ENCODE data around the gene ZNF846.
"Not testable (repeated sequence)": the region's sequence is repeated elsewhere in the genome, so short reads cannot be mapped to it uniquely, and the experiment has no call there.

Gene ZNF846

DNA sequence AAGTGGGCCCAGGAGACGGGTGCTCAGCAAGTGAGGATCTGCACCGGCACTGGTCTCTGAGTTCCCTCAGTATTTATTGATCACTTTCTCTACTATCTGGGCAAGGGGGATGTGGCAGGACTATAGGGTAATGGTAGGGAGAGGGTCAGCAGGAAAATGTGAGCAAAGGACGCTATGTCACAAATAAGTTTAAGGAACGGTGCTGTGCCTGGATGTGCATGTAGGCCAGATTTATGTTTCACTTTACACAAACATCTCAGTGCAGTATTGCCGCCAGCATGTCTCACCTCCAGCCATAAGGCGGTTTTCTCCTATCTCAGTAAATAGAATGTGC, 15.6 kb upstream of the ZNF846 start:
- DNase-seq (ENCODE audit: low read depth) = not testable (repeated sequence)

DNA sequence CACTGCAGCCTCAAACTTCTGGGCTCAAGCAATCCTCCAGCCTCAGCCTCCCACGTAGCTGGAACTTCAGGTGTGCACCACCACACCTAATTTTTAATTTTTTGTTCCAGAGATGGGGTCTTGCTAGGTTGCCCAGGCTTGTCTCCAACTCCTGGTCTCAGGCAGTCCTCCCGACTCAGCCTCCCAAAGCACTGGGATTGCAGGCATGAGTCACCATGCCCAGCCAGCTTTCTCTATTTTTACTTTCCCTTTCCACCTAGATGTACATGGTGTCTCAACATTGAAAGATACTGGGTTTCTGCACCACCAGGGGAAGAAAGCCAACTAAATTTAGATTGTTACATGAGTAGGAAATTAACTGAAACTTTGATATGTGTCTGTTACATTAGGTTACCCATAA, 13.8 kb upstream of the ZNF846 start:
- DNase-seq (ENCODE audit: low read depth) = no peak

DNA sequence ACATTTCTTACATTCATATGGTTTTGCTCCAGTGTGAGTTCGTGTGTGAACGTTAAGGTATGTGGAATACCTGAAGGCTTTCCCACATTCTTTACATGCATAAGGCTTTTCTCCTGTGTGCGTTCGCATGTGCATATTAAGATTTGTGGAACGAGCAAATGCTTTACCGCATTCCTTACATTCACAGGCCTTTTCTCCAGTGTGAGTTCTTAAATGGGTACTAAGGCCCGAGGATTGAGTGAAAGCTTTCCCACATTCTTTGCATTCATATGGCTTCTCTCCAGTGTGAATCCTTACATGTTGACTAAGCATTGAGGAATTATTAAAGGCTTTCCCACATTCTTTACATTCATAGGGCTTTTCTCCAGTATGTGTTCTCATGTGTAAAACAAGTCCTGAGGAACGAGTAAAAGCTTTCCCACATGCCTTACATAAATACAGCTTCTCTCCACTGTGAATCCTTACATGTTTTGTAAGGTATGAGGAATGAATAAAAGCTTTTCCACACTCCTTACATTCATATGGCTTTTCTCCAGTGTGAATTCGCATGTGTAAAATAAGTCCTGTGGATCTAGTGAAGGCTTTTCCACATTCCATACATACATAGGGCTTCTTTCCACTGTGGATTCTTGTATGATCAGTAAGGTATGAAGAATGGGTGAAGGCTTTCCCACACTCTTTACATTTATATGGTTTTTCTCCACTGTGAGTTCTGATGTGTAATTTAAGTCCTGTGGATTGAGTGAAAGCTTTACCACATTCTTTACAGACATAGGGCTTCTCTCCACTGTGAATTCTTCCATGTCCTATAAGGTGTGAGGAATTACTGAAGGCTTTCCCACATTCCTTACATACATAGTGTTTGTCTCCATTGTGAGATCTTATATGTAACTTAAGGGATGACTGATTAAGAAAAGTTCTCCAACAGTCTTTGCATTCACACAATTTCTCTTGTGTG, 10.7 kb downstream of the ZNF846 start:
- no peak for DNase-seq (ENCODE audit: low read depth)

DNA sequence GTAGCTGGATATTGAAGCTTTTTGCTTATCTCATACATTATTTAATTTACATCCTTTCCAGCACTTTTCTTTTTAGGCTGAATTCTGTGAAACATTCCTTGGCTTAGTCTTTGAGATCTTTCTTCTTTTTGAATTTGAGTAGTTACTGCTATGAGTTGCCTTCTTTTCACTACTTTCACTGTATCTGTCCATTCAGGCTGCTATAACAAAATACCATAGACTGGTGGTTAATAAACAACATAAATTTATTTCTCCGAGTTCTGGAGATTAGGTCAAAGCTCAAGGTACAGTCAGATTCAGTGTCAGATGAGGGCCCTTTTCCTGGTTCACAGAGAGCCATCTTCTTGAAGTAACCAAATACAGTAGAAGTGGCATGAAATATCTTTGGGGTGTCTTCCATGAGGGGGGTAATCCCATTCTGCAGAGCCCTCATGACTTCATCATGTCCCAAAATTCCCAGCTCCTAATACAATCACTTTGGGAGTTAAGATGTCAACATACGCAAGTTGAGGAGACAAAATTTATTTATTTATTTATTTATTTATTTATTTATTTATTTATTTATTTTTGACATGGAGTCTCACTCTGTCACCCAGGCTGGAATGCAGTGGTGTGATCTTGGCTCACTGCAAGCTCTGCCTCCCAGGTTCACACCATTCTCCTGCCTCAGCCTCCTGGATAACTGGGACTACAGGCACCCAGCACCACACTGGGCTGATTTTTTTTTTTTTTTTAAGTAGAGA, 15.7 kb downstream of the ZNF846 start:
- no peak for DNase-seq (ENCODE audit: low read depth)

DNA sequence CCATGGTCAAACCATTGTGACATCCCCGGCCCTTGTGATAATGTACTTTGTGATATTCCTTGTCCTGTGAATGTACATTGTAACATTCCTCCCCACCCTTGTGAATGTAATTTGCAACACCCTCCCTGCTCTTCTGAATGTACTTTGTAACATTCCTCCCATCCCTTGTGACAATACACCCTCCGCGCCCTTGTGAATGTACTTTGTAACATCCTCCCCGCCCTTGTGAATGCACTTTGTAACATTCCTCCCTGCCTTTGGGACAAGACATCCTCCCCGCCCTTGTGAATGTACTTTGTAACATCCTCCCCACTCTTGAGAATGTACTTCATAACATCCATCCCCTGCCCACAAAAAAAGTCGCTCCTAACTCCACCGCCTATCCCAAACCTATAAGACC, 17.1 kb downstream of the ZNF846 start:
- DNase-seq (ENCODE audit: low read depth) = no peak

DNA sequence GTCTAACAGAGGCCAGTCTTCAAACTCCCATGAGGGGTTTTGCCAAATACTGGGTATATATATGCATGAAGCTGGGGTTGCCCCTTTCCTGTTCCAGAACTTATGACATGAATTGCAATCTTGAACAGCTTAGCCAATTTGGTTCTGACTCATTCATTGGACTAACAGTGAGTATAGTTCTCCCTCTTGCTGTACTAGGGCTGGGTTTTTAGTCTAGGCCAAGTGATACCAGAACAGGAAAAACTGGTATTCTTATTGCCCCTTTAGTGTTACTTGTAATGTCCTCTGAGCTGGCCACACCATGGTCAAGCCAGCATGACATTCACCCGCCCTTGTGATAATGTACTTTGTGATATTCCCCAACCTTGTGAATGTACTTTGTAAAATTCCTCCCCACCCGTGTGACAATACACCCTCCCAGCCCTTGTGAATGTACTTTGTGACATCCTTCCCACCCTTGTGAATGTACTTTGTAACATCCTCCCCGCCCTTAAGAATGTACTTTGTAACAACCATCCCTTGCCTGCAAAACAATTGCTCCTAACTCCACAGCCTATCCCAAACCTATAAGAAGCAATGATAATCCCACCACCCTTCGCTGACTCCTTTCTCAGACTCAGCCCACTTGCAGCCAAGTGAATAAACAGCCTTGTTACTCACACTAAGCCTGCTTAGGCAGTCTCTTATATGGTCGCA, 26.9 kb downstream of the ZNF846 start:
- DNase-seq (ENCODE audit: low read depth) = no peak

DNA sequence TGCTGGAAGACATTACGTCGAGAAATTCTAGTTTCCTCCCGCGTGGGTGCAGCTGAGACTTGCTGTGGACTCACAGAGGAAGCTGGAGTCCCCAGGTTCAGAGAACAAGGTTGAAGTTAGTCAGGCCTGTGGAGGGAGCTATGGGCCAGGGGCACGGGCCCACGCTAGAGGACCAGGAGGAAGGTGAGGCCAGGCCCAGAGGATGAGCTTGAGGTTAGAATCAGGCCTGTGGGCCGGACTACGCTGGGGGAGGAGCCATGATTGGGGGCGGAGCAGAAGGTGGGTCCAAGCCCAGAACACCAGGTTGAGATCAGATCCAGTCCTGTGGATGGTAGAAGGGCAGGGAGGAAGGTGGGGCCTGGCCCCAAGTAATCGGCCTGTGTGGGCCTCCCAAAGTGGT, 32.6 kb downstream of the ZNF846 start:
- no peak for DNase-seq (ENCODE audit: low read depth)

DNA sequence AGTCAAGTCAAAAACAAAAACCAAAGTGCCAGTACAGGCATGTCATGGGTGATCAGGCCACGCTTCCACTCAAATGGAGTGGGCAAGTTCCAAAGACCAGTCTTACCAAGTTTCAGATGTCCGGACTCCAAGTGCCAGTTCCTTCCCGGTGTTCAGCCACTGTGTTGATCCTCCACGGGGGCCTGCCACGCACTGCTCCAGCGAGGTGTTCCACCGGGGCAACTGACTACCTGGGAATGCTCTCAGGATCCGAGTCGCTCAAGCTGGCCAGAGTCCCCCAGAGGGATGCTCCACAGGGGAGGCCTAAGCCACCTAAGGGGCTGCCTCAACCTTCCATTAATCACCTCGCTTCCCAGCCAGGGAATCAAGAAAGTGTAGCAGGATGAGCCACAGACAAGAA, 38.5 kb downstream of the ZNF846 start:
- not testable (repeated sequence) for DNase-seq (ENCODE audit: low read depth)

DNA sequence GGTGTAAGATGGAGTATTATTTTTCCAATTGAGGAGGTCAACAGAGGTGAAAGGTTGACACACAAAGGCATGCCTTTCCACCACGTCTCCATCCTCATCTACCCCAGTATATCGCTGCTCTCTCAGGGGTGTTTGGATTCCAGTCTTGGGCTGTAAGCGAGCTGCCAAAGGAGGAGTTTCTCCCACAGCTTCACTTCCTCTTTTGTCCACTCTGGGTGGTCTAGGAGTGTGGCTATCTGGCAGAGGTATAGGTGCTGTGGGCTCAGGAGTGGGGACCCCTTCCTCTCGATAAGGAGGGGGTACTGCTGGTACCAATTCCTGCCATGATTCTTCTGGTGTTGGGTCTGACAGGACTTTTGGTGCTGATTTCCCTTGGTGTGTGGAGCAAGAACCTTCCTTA, 39.4 kb downstream of the ZNF846 start:
- no peak for DNase-seq (ENCODE audit: low read depth)

DNA sequence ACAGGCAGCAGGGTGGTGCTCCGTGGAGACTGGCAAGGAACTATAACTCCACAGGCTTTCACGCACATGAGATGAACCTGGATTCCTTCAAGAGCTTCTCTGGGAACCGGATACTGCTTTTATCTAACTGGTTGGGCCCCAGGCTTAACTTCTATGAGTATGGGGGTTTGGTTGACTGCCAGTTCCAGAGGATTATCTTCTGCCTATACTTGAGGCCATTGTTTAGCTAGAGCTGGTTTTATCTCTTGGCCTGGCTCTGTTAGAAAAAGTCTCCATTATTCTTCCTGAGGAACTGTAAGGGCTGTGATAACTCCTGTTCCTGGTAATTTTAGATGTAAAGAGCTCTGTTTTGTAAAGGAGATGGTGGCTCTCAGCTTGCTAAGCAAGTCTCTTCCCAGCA, 40.9 kb downstream of the ZNF846 start:
- no peak for DNase-seq (ENCODE audit: low read depth)

DNA sequence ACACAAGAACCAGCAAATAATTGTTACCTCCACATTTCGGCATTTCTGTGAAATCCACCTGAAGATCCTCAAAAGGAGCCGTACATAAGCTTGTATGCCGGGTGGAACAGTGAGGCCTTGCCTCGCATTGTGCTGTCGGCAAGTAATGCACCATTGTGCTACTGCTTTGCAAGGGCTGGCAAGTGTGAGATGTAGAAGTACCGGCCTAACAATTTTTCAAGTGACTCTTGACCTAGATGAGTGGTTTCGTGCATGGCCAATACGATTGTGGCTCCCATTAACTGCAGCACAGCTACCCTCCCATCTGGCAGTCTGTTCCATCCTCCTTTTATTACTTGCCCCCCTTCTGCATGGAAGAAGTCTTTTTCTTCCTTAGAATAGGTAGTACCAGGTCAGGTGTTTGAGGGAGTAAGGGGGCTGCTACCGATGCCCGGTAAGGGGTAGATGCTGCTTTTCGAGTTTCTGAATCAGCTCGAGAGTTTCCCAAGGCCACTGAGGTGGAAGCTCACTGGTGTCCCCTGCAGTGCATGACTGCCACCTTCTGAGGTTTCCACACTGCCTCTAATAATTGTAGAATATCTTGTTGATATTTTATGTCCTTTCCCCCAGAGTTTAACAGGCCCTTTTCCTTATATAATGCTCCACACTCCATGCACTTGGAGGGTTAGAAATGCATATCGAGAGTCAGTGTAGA, 42.9 kb downstream of the ZNF846 start:
- DNase-seq (ENCODE audit: low read depth) = not testable (repeated sequence)

DNA sequence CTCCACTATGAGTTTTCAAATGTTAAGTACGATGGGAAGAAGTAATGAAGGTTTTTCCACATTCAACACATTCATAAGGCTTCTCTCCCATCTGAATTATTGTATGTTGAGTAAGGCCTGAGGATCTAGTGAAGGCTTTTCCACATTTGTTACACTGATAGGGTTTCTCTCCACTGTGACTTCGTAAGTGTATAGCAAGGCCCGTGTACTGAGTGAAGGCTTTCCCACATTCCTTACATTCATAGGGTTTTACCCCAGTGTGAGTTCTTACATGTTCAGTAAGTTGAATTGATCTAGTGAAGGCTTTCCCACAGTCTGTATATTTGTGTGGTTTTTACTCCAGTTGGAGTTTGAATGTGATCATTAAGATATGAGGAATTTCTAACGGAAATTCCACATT, 44.4 kb downstream of the ZNF846 start:
- DNase-seq (ENCODE audit: low read depth) = no peak

DNA sequence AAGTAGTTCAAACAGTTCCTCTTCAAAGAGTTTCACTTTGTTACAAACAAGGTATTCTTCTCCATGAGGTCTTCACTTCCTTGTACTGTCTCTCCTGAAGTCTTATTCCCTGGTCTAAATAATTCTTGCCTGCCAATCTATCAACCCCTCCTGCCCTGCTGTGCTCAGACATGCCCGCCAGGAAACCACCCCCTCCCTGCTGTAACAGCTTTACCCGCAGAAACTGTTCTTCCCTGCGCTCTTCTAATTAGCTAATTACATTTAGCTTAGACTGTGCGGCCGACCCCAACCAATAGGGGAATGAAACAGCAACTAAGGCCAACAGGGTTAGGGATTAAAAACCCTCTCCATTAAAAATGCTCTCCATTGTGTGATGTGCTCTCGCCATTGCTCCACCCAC, 46.7 kb downstream of the ZNF846 start:
- DNase-seq (ENCODE audit: low read depth) = no peak

DNA sequence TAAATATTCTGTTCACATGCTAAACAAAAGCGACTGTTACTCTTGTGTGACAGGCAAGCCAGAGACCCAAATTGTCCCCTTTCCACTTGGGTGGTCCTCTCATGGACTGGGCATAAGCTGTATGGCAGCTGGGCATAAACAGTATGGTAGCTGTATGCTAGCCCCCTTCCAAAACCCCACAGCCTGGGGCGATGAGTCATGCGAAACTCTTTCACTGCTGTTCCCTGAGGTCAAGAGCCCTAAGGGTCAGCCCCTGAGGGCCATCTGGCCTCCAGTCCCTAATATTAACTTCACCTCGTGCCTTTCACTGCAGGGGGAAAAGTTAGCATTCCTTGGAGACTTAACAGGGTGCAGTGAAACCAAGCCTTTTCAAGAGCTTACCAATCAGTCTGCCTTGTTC, 48.0 kb downstream of the ZNF846 start:
- DNase-seq (ENCODE audit: low read depth) = no peak

DNA sequence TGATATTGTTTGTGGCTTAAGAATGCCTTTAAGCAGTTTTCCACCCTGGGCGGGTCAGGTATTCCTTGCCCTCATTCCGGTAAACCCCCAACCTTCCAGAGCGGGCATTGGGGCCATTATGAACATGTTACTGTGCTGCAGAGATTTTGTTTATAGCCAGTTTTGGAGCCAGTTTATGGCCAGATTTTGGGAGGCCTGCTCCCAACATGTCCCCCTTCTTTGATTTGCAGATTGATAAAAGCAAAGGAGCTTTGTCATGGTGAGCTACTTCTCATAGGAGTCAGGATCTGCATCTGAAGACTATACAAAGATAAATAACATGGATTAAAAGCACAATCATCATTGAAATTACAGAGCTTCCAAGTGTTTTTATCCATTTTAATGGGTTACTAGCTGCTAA, 56.7 kb downstream of the ZNF846 start:
- no peak for DNase-seq (ENCODE audit: low read depth)

DNA sequence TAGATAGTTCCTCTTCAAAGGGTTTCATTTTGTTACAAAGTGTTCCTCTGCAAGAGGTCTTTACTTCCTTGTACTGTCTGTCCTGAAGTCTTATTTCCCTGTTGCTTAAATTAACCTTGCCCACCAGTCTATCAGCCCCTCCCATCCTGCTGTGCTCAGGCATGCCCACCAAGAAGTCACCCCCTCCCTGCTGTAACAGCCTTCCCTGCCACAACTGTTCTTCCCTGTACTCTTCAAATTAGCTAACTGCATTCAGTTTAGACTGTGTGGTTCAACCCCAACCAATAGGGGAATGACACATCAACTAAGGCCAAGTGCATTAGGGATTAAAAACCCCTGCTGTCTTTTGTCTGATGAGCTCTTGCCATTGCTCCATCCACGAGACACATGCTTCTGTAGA, 59.2 kb downstream of the ZNF846 start:
- DNase-seq (ENCODE audit: low read depth) = no peak

DNA sequence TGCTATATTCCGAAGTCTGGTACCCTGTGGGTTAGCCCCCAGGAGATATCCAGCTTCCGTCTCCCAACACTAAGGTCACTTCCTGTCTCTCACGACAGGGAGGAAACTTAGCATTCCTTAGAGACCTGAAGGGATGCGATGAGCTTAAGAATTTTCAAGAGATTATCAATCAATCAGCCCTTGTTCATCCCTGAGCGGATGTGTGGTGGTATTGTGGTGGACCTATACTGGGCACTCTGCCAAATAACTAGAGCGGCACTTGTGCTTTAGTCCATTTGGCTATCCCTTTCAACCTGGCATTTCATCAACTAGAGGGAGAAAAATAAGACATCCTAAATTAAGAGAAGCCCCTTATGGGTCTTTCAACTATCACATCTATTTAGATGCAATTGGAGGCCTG, 62.7 kb downstream of the ZNF846 start:
- no peak for DNase-seq (ENCODE audit: low read depth)

DNA sequence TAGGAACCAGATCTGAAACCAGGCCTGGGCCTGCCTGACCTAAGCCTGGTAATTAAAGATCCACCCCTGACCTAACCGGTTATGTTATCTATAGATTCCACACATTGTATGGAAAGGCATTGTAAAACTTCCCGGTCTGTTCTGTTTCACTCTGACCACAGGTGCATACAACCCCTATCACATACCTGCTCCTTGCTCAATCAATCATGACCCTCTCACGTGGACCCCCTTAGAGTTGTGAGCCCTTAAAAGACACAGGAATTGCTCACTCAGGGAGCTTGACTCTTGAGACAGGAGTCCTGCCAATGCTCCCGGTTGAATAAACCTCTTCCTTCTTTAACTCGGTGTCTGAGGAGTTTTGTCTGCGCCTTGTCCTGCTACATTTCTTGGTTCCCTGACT, 66.4 kb downstream of the ZNF846 start:
- DNase-seq (ENCODE audit: low read depth) = no peak

Data from stimulated activated CD8-positive, alpha-beta memory T cell treated with anti-CD3 and anti-CD28 coated beads, Interleukin-12 subunit alpha, Interleukin-12 subunit beta, amount 100 ng/mL, for 1 hour (primary cell).